K562 (cell line): ENCODE results near the gene ETV7. TPM values are rescaled to one million over a fixed set of nuclear protein-coding genes. Genes with fewer than 3 reads are reported as not detected.

Experiments used
- CEBPB ChIP-seq: fragments of 450-650 bp; IDR thresholded peaks from 2 replicates; pipeline ENCODE4 v1.6.1; 2016; ENCODE audit warnings: missing genetic modification characterization, missing compliant biosample characterization
- CHD1 ChIP-seq: fragments of 200-600 bp; sonication (generic); IDR thresholded peaks from one replicate; pipeline ENCODE4 v1.6.1; 2012; ENCODE audit warnings: mild to moderate bottlenecking, moderate library complexity, low read length, inconsistent platforms
- EP400 ChIP-seq: fragments of 450-650 bp; IDR thresholded peaks from 2 replicates; pipeline ENCODE4 v1.6.1; 2017; ENCODE audit warnings: antibody characterized with exemption, mild to moderate bottlenecking, moderate library complexity
- FIP1L1 ChIP-seq: fragments of 200-400 bp; formaldehyde crosslinking; IDR thresholded peaks from 2 replicates; pipeline ENCODE4 v1.6.1; 2018; ENCODE audit warnings: mild to moderate bottlenecking, low read depth, low read length; ENCODE audit not compliant: poor library complexity, severe bottlenecking
- ILK ChIP-seq: fragments of 450-650 bp; IDR thresholded peaks from 2 replicates; pipeline ENCODE4 v1.6.1; 2016; ENCODE audit warnings: missing genetic modification characterization, low read depth, mild to moderate bottlenecking, missing compliant biosample characterization, moderate library complexity, borderline replicate concordance
- NFE2L1 ChIP-seq: fragments of 450-650 bp; IDR thresholded peaks from 2 replicates; pipeline ENCODE4 v1.6.1; 2016; ENCODE audit warnings: missing genetic modification characterization, low read depth, mild to moderate bottlenecking, missing compliant biosample characterization, moderate library complexity, borderline replicate concordance
- NFIX ChIP-seq: fragments of 250-450 bp; sonication (Bioruptor Pico); IDR thresholded peaks from 2 replicates; pipeline ENCODE4 v1.4.0; 2020; ENCODE audit warnings: low read depth, mild to moderate bottlenecking, moderate library complexity
- TSC22D4 ChIP-seq: fragments of 450-650 bp; IDR thresholded peaks from 2 replicates; pipeline ENCODE4 v1.6.1; 2016; ENCODE audit warnings: missing genetic modification characterization, missing biosample characterization, control low read depth
- ZNF3 ChIP-seq: fragments of 250-450 bp; sonication (Bioruptor Pico); IDR thresholded peaks from 2 replicates; pipeline ENCODE4 v1.5.0; 2021; ENCODE audit warnings: mild to moderate bottlenecking, moderate library complexity
- polyA plus RNA-seq, 8 experiments: library from polyadenylated mRNA; depleted of rRNA in 4 of 8; stranded (reverse) in 5 of 8; unstranded in 3 of 8; fragments of >200 nt; fragmentation: Nextera tagmentation in 2 of 8; fragmentation: Illumina TruSeq in 1 of 8; extraction: Ambion mirVana in 2 of 8; extraction: Trizol in 1 of 8; gene quantifications; 2 replicates each; pipeline versions ENCODE4 v1.2.1 to v1.2.3, GENCODE V29; 2011 to 2014; ENCODE audit warnings: inconsistent platforms in 1 of 8, missing spikeins in 1 of 8
- total RNA-seq, 7 experiments: library from RNA; depleted of rRNA in 6 of 7; stranded (reverse); fragments of >200 nt in 6 of 7; fragmentation: Illumina TruSeq in 2 of 7; extraction: Trizol in 2 of 7; gene quantifications; 2 replicates each; pipeline versions ENCODE4 v1.2.1 to v1.2.3, GENCODE V29; 2011 to 2021; ENCODE audit warnings: low replicate concordance in 1 of 7
- TF ChIP-seq, protein P1 (sequence below): fragments of 450-650 bp; formaldehyde crosslinking; IDR thresholded peaks from 2 replicates; pipeline ENCODE4 v1.4.0; 2020; ENCODE audit warnings: mild to moderate bottlenecking
- TF ChIP-seq, protein P2 (sequence below): sonication (generic); formaldehyde crosslinking; IDR thresholded peaks from 2 replicates; pipeline ENCODE4 v1.8.0; 2022; ENCODE audit warnings: mild to moderate bottlenecking, missing genetic modification reagents
- TF ChIP-seq, protein P3 (sequence below): sonication (generic); formaldehyde crosslinking; IDR thresholded peaks from 2 replicates; pipeline ENCODE4 v1.8.0; 2022; ENCODE audit warnings: missing genetic modification reagents, mild to moderate bottlenecking, borderline replicate concordance

The ETV7 gene
- total and polyA plus RNA-seq, 9 of the 15 experiments (the other 6 are each of a cell fraction or from before 2014, with no cell fraction given) = 0.07 to 0.22 (median 0.14) TPM; not detected in 3

DNA sequence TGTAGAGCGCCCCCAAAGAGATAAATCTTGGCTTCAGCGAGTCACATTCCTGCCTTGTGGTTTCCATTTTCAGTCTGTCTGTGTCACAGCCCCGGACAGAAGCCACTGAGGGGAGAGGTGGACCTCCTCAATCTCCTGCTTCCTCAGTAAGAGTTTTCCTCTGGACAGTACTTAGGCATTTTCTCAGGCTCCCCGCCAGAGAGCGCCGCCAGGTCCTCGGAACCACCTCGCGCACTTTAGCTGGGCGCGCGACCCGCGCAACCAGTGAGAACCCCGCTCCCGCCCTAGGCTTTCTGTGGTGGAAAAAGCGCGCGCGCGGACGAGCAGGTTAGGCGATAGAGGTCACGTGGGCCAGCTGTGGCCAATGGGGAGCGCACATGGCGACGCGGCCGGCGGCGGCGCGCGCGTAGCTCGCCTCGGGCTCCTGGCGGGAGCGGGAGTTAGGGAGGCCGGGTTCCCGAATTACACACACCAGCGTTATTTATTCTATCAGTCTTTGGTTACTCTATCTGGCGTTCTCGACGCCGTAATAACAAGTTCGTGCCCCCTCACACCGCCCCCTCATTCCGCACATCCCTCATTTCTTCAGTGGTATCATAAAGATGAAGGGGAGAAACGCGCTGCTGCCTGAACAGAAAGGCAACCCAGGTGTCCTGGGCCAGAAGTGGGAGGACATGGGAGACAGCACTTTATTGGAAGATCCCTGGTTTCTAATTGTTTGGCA is 35.8 kb upstream of the ETV7 start (continued):
- TF ChIP-seq CHD1 (no peak), CEBPB (tag) (no peak), NFIX (CRISPR knock-in tag) (no peak), ILK (no peak), ZNF3 (CRISPR knock-in tag) (no peak), TSC22D4 (tag) (no peak), EP400 (peak; percentile 76), FIP1L1 (no peak), NFE2L1 (no peak)
- TF ChIP-seq, protein P1, sequence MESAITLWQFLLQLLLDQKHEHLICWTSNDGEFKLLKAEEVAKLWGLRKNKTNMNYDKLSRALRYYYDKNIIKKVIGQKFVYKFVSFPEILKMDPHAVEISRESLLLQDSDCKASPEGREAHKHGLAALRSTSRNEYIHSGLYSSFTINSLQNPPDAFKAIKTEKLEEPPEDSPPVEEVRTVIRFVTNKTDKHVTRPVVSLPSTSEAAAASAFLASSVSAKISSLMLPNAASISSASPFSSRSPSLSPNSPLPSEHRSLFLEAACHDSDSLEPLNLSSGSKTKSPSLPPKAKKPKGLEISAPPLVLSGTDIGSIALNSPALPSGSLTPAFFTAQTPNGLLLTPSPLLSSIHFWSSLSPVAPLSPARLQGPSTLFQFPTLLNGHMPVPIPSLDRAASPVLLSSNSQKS = no peak
- TF ChIP-seq, protein P2, sequence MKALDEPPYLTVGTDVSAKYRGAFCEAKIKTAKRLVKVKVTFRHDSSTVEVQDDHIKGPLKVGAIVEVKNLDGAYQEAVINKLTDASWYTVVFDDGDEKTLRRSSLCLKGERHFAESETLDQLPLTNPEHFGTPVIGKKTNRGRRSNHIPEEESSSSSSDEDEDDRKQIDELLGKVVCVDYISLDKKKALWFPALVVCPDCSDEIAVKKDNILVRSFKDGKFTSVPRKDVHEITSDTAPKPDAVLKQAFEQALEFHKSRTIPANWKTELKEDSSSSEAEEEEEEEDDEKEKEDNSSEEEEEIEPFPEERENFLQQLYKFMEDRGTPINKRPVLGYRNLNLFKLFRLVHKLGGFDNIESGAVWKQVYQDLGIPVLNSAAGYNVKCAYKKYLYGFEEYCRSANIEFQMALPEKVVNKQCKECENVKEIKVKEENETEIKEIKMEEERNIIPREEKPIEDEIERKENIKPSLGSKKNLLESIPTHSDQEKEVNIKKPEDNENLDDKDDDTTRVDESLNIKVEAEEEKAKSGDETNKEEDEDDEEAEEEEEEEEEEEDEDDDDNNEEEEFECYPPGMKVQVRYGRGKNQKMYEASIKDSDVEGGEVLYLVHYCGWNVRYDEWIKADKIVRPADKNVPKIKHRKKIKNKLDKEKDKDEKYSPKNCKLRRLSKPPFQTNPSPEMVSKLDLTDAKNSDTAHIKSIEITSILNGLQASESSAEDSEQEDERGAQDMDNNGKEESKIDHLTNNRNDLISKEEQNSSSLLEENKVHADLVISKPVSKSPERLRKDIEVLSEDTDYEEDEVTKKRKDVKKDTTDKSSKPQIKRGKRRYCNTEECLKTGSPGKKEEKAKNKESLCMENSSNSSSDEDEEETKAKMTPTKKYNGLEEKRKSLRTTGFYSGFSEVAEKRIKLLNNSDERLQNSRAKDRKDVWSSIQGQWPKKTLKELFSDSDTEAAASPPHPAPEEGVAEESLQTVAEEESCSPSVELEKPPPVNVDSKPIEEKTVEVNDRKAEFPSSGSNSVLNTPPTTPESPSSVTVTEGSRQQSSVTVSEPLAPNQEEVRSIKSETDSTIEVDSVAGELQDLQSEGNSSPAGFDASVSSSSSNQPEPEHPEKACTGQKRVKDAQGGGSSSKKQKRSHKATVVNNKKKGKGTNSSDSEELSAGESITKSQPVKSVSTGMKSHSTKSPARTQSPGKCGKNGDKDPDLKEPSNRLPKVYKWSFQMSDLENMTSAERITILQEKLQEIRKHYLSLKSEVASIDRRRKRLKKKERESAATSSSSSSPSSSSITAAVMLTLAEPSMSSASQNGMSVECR (CRISPR knock-in tag) = peak; percentile 82
- TF ChIP-seq, protein P3, sequence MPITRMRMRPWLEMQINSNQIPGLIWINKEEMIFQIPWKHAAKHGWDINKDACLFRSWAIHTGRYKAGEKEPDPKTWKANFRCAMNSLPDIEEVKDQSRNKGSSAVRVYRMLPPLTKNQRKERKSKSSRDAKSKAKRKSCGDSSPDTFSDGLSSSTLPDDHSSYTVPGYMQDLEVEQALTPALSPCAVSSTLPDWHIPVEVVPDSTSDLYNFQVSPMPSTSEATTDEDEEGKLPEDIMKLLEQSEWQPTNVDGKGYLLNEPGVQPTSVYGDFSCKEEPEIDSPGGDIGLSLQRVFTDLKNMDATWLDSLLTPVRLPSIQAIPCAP (CRISPR knock-in tag) = no peak
